ENCODE results near the gene FMNL1.

The FMNL1 gene

DNA sequence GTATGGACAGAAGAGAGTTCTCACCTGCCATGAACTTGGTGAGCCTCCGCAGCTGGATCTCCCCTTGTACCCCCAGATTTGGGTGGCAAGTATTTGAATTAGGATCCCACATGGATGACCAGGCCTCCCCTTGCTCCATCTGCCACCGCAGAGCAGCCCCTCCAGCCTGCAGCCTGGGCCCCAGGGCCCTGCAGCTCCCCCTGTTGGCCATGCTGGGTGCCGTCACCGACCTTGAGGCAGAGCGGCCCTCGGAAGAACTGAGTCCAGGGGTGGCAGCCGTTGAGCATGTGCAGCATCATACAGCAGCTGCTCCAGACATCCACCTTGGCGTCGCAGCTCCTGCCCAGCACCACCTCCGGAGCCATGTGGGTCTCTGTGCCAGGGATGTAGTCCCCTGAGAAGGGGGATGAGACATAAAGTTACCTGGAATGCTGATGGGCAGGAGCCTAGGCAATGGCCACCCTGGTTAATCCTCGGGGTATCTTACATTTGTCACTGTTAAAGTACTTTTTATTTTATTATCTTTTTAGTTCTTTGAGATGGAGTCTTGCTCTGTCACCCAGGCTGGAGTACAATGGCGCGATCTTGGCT, 49.2 kb downstream of the FMNL1 start:
- Histone ChIP-seq H3K27ac (no peak overlapping the region), H3K9me3 (replicated peaks in 1 of 11) (no peaks in the 10 kb centered on the region), H4K20me1 (peaks cover 9 to 56% (median 30%) of the 10 kb centered on the region in 11 experiments; a peak in 19 of 22 replicates), H3K4me3 (no peak overlapping the region), H3K9ac (no peak overlapping the region), H3K4me1 (peaks cover 16 to 30% (median 21%) of the 10 kb centered on the region in 10 experiments), H3K4me2 (no peak overlapping the region), H3K27me3 (no peaks in the 10 kb centered on the region), H3K36me3 (peaks cover 84 to 100% (median 94%) of the 10 kb centered on the region in 11 experiments)
- no peak for TF ChIP-seq Cebpa-rat (IDR thresholded peaks at IDR 0.05)

DNA sequence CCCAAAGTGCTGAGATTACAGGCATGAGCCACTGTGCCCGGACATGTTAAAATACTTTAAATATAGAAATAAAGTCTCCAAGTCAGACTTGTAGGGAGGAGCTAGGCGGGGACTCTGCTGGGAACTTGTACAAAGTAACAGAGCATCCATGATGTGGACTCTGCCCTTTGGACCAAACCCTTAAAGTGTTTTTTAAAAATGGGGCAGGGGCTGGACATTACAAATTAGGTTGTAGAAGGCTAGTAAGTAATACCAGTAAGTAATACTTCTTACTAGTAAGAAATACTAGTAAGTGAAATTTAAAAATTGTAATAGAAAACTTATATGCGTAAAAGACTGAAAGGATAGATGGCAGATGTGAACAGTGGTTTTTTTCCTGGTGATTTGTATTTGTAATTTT, 49.9 kb downstream of the FMNL1 start:
- no peak for TF ChIP-seq Cebpa-rat (IDR thresholded peaks at IDR 0.05)
- H3K27me3 ChIP-seq = no peaks in the 10 kb centered on the region
- no peak overlapping the region for H3K27ac ChIP-seq
- no peak overlapping the region for H3K4me3 ChIP-seq
- H3K4me2 ChIP-seq = no peak overlapping the region
- H3K36me3 ChIP-seq = peaks cover 84 to 100% (median 91%) of the 10 kb centered on the region in 11 experiments
- H3K9me3 ChIP-seq (replicated peaks in 1 of 11) = no peaks in the 10 kb centered on the region
- H3K4me1 ChIP-seq = peaks cover 10 to 23% (median 15%) of the 10 kb centered on the region in 10 experiments
- no peak overlapping the region for H3K9ac ChIP-seq
- peaks cover 5 to 49% (median 24%) of the 10 kb centered on the region in 11 experiments; a peak in 18 of 22 replicates for H4K20me1 ChIP-seq

GRCh38 chr17:45273551-45273957, 51.9 kb downstream of the FMNL1 start:
- Histone ChIP-seq H4K20me1 (peaks cover 0 to 40% (median 16%) of the 10 kb centered on the region in 11 experiments; a peak in 14 of 22 replicates), H3K4me1 (peaks cover 12 to 23% (median 14%) of the 10 kb centered on the region in 10 experiments), H3K4me2 (no peak overlapping the region; a peak in 1 of 22 replicates), H3K4me3 (no peak overlapping the region), H3K36me3 (peaks cover 66 to 84% (median 71%) of the 10 kb centered on the region in 11 experiments), H3K9me3 (replicated peaks in 1 of 11) (no peaks in the 10 kb centered on the region), H3K9ac (peak overlapping the region in 5 of 11 experiments; percentile 4 to 27 (median 23); a peak in 4 of 22 replicates), H3K27me3 (no peaks in the 10 kb centered on the region), H3K27ac (no peak overlapping the region)
- TF ChIP-seq Cebpa-rat (IDR thresholded peaks at IDR 0.05) = no peak

- Histone ChIP-seq H4K20me1 (peaks cover 0 to 40% (median 18%) of the 10 kb centered on the region in 11 experiments; a peak in 13 of 22 replicates), H3K4me2 (no peak overlapping the region; a peak in 1 of 22 replicates), H3K27ac (peak overlapping the region in 1 of 11 experiments; percentile 0; a peak in 1 of 22 replicates), H3K36me3 (peaks cover 61 to 80% (median 66%) of the 10 kb centered on the region in 11 experiments), H3K27me3 (no peaks in the 10 kb centered on the region), H3K4me1 (peaks cover 16 to 28% (median 19%) of the 10 kb centered on the region in 10 experiments), H3K9ac (peak overlapping the region in 5 of 11 experiments; percentile 4 to 27 (median 23); a peak in 4 of 22 replicates), H3K9me3 (replicated peaks in 1 of 11) (no peaks in the 10 kb centered on the region), H3K4me3 (no peak overlapping the region)
- TF ChIP-seq Cebpa-rat (IDR thresholded peaks at IDR 0.05) = no peak
These were observed 52.3 kb downstream of the FMNL1 start for GRCh38 chr17:45274033-45274432.

- peak overlapping the region in 2 of 11 experiments; percentile 34 to 43; a peak in 2 of 22 replicates for H3K9ac ChIP-seq
- H3K27ac ChIP-seq = no peak overlapping the region
- no peaks in the 10 kb centered on the region for H3K9me3 ChIP-seq (replicated peaks in 1 of 11)
- H4K20me1 ChIP-seq = peaks cover 0 to 31% (median 11%) of the 10 kb centered on the region in 11 experiments; a peak in 13 of 22 replicates
- TF ChIP-seq Cebpa-rat (IDR thresholded peaks at IDR 0.05) = no peak
- H3K27me3 ChIP-seq = no peaks in the 10 kb centered on the region
- no peak overlapping the region for H3K4me2 ChIP-seq
- H3K4me3 ChIP-seq = no peak overlapping the region
- H3K4me1 ChIP-seq = peaks cover 21 to 38% (median 30%) of the 10 kb centered on the region in 10 experiments
- H3K36me3 ChIP-seq = peaks cover 49 to 77% (median 58%) of the 10 kb centered on the region in 11 experiments
These were observed 54.3 kb downstream of the FMNL1 start for GRCh38 chr17:45276031-45276430.

DNA sequence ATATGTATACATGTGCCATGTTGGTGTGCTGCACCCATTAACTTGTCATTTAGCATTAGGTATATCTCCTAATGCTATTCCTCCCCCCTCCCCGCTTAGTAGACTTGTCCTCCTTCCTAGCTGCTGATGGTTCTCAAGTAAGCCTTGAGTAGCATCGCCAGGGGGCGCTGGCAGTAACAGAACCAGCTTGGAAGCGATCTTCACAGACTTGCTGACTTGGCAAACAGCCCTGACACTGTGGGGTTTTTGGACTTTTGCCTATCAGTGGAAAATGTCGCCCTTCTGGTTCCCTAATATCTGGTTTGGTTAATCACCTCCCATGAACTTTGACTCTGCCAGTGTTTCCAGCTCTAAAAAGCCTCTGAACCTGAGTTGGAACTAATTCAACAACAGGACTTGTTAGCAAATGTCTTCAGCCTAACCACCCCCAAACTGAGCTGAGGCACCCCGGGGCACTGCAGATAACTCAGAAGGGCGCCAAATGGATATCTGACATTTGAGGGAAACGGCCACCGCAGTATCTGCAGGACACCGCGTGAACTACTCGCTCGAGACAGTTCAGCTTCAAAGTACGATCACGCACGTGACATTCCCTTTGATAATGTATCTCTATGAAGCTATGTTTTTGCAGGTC, 55.6 kb downstream of the FMNL1 start:
- H3K9me3 ChIP-seq (replicated peaks in 1 of 11) = no peaks in the 10 kb centered on the region
- no peak overlapping the region; a peak in 1 of 22 replicates for H3K27ac ChIP-seq
- H3K4me1 ChIP-seq = peaks cover 21 to 38% (median 30%) of the 10 kb centered on the region in 10 experiments
- H3K9ac ChIP-seq = no peak overlapping the region; a peak in 1 of 22 replicates
- TF ChIP-seq Cebpa-rat (IDR thresholded peaks at IDR 0.05) = no peak
- peaks cover 50 to 77% (median 58%) of the 10 kb centered on the region in 11 experiments for H3K36me3 ChIP-seq
- peak overlapping the region; percentile 8 to 58 (median 47); a peak in 14 of 22 replicates for H3K4me2 ChIP-seq
- peaks cover 0 to 32% (median 11%) of the 10 kb centered on the region in 11 experiments; a peak in 13 of 22 replicates for H4K20me1 ChIP-seq
- H3K4me3 ChIP-seq = no peak overlapping the region
- no peaks in the 10 kb centered on the region for H3K27me3 ChIP-seq

DNA sequence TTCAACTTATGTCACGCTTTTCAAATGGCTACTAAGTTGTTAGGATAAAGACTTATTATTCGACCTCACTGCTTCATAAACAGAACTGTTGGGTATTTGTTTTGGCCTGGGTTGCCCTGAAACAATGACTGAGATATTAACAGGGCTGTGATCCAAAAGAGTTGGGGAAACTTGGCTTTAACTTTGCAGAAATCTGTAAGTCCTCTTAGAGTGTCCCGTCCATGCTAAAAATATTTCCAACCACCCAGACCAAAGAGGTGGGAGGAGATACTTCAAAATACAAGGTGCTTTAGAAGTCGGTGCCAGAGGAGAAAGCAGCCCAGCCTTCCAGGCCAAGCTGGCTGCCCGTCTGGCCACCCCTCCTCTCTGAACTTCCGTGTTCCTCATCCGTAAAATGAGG, 56.3 kb downstream of the FMNL1 start:
- peaks cover 21 to 44% (median 36%) of the 10 kb centered on the region in 10 experiments for H3K4me1 ChIP-seq
- peak overlapping the region in 9 of 11 experiments; percentile 8 to 66 (median 49); a peak in 10 of 22 replicates for H3K4me2 ChIP-seq
- peaks cover 0 to 39% (median 13%) of the 10 kb centered on the region in 11 experiments; a peak in 13 of 22 replicates for H4K20me1 ChIP-seq
- no peaks in the 10 kb centered on the region for H3K9me3 ChIP-seq (replicated peaks in 1 of 11)
- H3K27ac ChIP-seq = no peak overlapping the region
- no peak for TF ChIP-seq Cebpa-rat (IDR thresholded peaks at IDR 0.05)
- H3K27me3 ChIP-seq = no peaks in the 10 kb centered on the region
- peaks cover 50 to 77% (median 58%) of the 10 kb centered on the region in 11 experiments for H3K36me3 ChIP-seq
- H3K9ac ChIP-seq = no peak overlapping the region
- no peak overlapping the region for H3K4me3 ChIP-seq

- Histone ChIP-seq H3K4me1 (peaks cover 27 to 54% (median 52%) of the 10 kb centered on the region in 10 experiments), H3K9ac (no peak overlapping the region), H3K36me3 (peaks cover 51 to 77% (median 59%) of the 10 kb centered on the region in 11 experiments), H3K4me2 (peak overlapping the region in 10 of 11 experiments; percentile 31 to 66 (median 48); a peak in 15 of 22 replicates), H4K20me1 (peaks cover 0 to 50% (median 18%) of the 10 kb centered on the region in 11 experiments; a peak in 13 of 22 replicates), H3K9me3 (replicated peaks in 1 of 11) (no peaks in the 10 kb centered on the region), H3K27ac (no peak overlapping the region), H3K4me3 (no peak overlapping the region), H3K27me3 (no peaks in the 10 kb centered on the region)
- no peak for TF ChIP-seq Cebpa-rat (IDR thresholded peaks at IDR 0.05)
These were observed 58.2 kb downstream of the FMNL1 start for GRCh38 chr17:45279898-45280297.

Data from BLaER1 treated with 17β-estradiol and CSF1 and Interleukin-3, amounts not matched to agents 10 nM and 100 nM (cell line).